Stimulated activated CD4-positive, alpha-beta T cell treated with anti-CD3 and anti-CD28 coated beads, Interleukin-4, amount 100 ng/mL, for 48 hours (primary cell): Measurements from ENCODE around the gene PCTP.
A peak's percentile ranks its signal among the peaks of the same experiment; 100 is the strongest.

Experiments
- DNase-seq, 2 donors: peaks; one replicate each; pipeline ENCODE4 v3.0.0-alpha.2; 2020; ENCODE audit warnings: low read depth in 2 of 2

Gene PCTP

DNA sequence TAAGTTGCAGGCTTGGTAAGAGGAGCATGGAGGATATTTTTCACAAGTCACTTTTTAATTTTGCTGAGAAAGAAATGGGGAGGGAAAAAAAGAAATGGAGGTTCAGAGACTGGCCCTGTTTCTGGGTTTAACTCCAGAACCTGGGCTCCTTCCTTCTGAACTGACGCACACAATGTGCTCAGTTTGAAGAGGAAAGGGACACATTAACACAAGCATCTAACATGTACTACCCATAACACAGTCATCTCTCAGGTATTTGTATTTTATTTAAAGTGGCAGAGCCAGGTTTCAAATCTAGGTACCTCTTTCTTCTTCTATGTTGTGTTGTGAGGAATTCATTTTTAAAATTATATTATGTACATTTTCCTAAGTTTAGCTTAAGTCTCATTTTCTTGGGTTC, 22.9 kb upstream of the PCTP start:
- DNase-seq: no peak

- DNase-seq: no peak
Measured at GRCh38 chr17:55728361-55728760, 22.5 kb upstream of the PCTP start.

DNA sequence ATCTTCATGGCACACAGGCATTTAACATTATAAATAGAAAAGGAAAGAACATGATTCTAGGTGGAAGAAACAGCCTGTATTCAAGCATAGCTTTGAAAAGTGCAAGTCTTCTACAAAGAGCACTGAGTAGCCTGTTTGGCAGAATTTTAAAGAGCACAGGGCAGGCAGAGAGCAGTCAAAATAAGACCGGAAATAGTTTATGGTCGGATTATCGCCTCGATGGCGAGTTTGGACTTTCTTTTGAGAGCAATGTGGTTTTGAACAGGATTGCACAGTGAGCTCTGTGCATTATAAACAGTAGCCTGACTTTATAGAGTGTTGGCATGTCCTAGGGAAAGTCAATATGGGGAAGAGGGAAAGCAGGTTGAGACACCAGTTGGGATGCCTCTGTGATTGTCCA, 22.0 kb upstream of the PCTP start:
- DNase-seq: no peak

GRCh38 chr17:55729484-55729883, 21.4 kb upstream of the PCTP start:
- no peak for DNase-seq

- DNase-seq: no peak
Measured at GRCh38 chr17:55730380-55730779, 20.5 kb upstream of the PCTP start.

- DNase-seq: no peak
Measured at GRCh38 chr17:55730808-55731207, 20.0 kb upstream of the PCTP start.

DNA sequence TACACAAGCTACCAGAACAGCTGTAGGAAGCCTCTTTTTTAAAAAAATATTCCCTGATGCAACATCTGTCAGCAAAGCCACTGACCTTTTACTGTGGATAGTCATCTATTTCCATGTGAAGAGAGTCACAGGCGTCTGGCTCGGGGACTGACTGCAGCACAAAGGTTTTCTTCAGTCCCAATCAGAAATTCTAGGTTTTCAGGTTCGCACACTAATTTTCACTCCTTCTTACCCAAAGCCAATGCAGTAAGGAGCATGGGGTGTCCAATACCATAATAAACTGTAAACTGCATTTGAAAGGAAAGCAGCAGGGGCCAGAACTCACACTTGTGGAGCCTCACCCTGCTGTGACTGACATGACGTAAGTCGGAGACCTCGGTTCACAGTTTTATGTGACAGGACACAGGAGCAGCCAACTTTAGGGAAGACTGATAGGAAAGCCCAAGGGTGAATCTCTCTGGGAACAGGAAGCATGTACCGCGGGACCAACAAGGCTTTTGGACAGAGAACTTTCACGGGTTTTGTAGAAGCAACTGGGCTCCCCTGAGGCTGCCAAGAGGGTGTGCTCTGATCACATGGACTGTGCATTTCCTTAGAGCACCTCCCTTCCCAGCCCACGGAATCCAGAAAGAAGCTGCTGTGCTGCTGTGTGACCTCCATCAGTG, 19.1 kb upstream of the PCTP start:
- no peak for DNase-seq

DNA sequence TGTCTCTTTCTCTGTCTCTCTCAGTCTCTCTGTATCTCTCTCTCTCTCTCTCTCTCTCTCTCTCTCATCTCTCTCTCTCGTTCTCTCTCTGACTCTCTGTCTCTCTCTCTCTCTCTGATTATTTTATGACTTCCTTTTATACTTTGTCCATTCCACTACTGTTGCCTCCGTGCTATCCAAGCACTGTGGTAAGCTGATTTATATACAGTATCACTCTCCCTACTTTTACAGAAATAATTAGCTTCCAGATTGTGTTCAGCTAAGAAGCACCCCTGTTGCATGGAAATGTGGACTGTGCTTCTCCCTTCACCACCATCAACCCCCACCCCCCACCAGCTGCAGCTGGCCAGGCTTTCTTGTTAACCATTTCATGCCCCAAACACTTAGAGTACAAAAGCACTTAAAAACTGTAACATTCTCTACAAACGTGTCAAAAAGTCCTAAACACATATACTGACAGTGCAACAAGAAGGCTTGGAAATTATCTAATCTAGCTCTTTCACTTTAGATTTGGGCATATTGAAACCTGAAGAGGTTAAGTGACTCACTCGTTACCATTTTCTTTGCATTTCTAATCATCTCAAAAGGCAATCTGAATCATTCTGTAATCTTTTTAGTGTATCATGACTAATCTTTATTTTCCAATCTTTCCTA, 16.6 kb upstream of the PCTP start:
- peak in 1 of 2 donors; percentile 2 for DNase-seq

- peak in 1 of 2 donors; percentile 44 for DNase-seq
Measured at GRCh38 chr17:55735731-55736405, 15.0 kb upstream of the PCTP start.

DNA sequence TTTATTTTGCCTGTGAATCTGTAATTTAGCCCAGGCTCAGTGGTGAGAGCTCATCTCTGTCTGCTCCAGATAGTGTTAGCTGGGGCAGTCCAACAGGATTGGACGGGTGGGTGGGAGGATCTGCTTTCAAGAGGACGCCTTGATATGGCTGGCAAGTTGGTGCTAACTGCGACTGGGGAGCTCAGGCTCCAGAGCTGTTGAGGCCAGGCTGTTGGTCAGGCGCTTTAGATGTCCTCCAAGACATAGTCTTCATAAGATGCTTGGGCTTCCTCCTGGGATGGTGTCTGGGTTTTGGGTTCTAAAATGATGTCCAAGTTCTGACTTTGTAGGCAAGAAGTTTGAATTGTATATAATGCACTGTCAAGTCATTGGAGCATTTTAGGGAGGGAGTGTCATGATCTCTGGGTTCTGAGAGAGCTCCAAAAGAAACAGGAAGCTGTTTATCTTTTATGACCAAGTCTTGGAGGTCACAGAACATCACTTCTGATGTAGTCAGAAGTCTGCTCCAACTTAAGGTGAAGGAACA, 12.8 kb upstream of the PCTP start:
- no peak for DNase-seq

DNA sequence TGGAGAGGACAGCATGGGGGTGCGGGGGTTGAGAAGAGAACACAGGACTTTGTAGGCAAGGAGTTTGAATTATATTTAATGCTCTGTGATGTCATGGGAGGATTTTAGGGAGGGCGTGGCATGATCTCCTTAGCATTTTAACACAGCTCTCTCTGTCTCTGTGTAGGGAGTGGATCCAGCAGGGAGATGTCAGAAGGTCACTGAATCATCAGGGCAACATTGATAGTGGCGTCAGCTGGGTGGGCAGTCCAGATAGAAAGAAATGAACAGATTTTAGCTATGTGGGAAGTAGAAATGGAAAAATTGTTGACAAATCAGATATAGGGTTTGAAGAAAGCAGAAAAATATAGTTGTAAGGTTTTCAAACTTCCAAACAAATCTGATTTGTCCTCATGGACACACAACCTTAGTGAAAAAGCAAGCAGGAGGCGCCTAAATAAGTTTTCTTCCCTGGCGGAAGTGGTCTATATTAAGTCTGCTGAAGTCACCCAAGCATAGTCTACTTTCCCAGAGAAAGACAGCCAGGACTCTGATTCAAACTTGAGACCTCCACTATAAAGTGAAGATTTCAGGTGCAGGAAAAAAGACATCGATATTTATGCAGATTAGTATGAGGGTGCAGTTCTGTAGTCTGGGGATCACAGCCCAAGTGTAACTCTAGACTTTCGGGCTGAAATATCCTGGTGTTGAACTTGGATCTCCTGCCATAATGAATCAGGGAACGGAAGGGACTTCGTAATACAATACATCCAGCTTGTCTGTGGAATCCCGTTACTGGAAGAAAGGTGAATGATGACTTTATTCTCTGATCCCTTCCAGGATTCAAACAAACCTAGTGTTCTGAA, 10.1 kb upstream of the PCTP start:
- DNase-seq: no peak

- no peak for DNase-seq
Measured at GRCh38 chr17:55741356-55741700, 9.5 kb upstream of the PCTP start.

DNA sequence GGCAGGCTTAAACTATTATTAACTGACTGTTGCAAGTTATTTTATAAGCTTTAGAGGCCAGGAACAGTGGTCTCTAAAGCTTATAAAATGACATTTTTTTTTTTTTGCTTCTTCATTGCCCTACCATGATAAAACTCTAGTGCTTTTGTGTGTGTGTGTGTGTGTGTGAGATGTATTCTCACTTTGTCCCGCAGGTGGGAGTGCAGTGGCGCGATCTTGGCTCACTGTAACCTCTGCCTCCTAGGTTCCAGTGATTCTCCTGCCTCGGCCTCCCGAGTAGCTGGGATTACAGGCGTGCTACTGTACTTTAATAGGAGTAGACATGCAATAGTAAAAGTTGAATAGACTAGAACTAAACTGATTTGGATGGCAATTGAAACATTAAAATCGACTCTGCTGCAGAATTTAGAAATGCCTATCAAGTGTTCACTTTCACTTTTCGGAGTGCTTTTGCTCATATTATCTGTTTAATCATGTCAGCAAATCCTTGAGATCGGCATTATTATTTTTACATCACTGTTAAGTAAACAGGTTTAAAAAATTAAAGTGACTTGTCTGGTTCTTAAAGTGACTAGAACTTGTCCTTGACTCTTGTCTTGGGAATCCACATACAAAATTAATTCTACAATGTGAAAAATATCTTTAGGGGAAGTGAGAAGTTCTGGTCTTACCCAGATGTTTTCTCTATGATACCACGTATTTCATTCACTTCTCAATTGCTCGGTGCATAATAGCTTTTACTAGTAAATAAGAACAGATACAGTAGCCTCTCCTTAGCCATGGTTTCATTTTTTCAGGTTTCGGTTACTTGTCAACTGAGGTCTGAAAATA, 8.4 kb upstream of the PCTP start:
- DNase-seq: no peak

DNA sequence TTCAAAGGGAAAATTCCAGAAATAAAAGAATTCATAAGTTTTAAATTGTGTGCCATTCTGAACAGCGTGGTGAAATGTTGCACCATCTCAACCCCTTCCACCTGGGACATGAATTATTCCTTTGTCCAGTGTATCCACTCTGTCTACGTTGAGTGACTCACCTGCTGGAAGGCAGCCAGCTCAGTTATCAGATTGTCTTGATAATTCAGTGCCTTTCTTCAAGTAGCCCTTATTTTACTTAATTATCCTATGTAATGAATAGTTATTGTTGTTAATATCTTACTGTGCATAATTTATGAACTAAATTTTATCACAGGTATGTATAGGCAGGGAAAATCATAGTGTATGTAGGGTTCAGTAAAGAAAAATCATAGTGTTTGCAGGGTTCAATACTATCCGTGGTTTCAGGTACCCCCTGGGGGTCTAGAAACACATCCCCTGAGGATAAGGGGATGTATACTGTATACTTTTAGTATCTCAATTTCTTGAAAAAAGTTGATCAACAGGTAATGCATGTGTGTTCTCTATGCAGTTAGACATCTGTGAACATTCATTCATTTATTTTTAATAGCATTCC, 7.7 kb upstream of the PCTP start:
- DNase-seq: no peak

GRCh38 chr17:55745258-55745657, 5.6 kb upstream of the PCTP start:
- no peak for DNase-seq

GRCh38 chr17:55746466-55746865, 4.4 kb upstream of the PCTP start:
- DNase-seq: no peak

GRCh38 chr17:55747209-55747608, 3.6 kb upstream of the PCTP start:
- no peak for DNase-seq

- DNase-seq: no peak
Measured at GRCh38 chr17:55748841-55749240, 2.0 kb upstream of the PCTP start.

DNA sequence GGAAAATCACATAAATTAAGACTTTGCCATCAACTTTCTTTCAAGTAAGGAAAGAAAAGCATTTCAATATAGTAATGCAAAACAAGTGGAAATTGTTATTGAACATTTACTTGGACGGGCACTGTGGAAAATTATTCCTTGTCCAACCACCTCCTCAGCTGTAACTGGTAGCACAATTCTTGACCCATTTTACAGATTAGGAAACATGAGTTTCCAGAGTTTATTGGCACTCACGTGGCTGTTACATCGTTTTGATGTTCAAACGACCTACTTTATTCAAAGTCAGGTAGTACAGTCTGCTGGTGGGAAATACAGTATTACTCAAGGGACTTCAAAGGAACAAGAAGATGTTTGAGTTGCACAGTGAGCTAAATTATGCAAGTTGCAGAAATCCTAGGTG, 866 bp upstream of the PCTP start:
- no peak for DNase-seq

DNA sequence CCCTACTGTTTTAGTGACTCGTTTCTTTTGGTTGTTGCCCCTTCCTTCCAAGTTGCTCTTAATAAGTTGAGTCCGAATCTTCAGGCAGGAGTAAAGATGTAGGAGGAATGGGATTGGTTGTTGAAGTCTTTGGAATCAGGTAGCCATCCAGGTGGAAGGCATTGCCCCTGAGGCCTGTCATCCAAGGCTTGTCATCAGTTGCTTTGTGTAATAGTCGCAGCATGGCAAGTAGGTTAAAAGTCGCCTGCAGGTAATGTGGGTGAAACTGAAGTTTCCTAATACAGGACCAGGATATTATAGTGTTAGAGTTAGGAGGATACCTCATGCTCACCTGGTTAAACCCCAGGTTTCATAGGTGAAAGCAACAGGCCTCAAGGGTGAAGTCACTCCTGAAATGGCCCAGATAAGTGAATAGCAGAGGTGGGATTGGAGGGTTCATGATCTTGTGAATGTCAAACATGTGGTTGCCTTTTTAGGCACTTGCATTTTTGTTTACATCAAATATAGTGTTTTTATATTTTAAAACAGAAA, 934 bp downstream of the PCTP start:
- no peak for DNase-seq

DNA sequence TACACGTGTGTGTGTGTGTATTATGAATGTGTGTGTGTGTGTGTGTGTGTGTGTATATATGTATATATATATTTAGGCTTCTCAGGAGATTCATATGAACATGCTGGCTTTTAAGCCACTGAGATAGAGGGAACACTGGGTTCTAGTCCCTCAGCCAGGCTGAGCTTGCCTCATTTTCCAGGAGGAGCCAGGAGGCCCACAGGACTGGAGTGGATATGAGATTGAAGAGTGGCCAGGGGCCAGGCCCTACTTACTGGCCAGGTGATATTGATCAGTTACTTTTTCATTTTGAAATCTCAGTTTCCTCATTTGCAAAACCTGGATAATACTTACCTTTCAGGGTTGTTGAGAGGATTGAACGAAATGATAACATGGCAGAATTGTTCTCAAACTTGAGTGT, 5.8 kb downstream of the PCTP start:
- no peak for DNase-seq
